Measurements from ENCODE around the gene CMKLR1.

Gene CMKLR1

GRCh38 chr12:108257610-108258106, 81.5 kb downstream of the CMKLR1 start:
- DNase-seq = no peak

GRCh38 chr12:108257004-108257403, 82.1 kb downstream of the CMKLR1 start:
- no peak for DNase-seq

- no peak for DNase-seq
Observed at GRCh38 chr12:108255252-108255602, 83.9 kb downstream of the CMKLR1 start.

GRCh38 chr12:108254517-108255251, 84.4 kb downstream of the CMKLR1 start:
- DNase-seq = no peak

- DNase-seq = no peak
Observed at GRCh38 chr12:108254030-108254429, 85.1 kb downstream of the CMKLR1 start.

- no peak for DNase-seq
Observed at GRCh38 chr12:108253540-108253939, 85.6 kb downstream of the CMKLR1 start.

- no peak for DNase-seq
Observed at GRCh38 chr12:108252523-108252922, 86.6 kb downstream of the CMKLR1 start.

- no peak for DNase-seq
Observed at GRCh38 chr12:108248011-108248410, 91.1 kb downstream of the CMKLR1 start.

GRCh38 chr12:108247130-108247529, 92.0 kb downstream of the CMKLR1 start:
- DNase-seq = no peak

- no peak for DNase-seq
Observed at GRCh38 chr12:108241986-108242703, 97.0 kb downstream of the CMKLR1 start.

- no peak for DNase-seq
Observed at GRCh38 chr12:108240928-108241327, 98.2 kb downstream of the CMKLR1 start.

- DNase-seq = no peak
Observed at GRCh38 chr12:108240027-108240785, 98.9 kb downstream of the CMKLR1 start.

GRCh38 chr12:108239378-108239777, 99.7 kb downstream of the CMKLR1 start:
- no peak for DNase-seq

GRCh38 chr12:108238474-108238873, 100.6 kb downstream of the CMKLR1 start:
- no peak for DNase-seq
